ENCODE measurements around the gene PSIP1.

GRCh38 chr9:15426019-15426418, 84.8 kb downstream of the PSIP1 start:
- TF ChIP-seq CTCF (IDR thresholded peaks at IDR 0.05): no peak
- TF ChIP-seq FOXJ3 (CRISPR knock-in tag; IDR thresholded peaks at IDR 0.05; ENCODE audit: borderline replicate concordance): no peak

Measured in WTC11 (cell line).